ENCODE measurements around the gene ACOD1.

The ACOD1 gene

DNA sequence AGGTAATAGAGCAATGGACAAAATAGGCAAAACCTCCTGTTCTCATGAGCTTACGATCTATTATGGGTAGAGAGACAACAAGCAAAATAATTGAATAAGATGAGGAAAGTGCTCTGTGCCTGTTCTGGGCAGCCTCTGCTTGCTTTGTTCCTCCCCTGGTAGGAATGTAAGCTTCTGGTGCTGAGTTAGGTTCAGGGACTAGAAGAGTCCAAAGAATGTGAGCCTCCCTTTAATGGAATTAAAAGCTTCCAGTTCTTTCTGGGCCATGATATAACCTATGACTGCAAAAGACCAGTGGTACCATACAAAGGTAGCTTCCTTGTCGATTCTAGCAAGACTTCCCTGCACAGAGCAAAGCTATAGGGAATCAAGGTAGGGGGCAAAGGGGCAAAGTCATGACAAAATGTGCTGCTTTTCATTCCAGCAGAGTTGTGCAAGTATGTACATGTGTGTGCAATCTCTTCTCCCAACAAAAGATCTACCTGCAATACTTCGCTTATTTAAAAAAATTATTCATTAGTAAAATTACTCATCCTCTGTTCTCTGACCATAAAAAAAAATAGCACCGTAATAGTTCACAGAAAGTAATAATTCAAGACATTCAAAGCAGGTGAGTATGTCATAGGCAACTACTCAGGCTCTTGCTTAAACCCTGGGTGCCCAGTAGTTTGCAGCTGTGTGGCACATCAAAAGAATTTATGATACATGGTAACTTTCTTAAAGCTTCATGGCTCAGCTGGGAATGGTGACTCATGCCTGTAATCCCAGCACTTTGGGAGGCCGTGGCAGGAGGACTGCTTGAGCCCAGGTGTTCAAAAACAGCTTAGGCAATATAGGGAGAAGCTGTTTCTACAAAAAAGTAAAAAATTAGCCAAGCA, 21.4 kb downstream of the ACOD1 start:
- CTCF ChIA-PET = interaction anchor here (1.6 to 8.2 kb wide), 2 partner anchors 11 to 13 kb away, joined by 5 to 93 read pairs; no protein-coding TSS in a partner anchor
- POLR2A ChIA-PET = no interaction called here
- no peak for DNase-seq (ENCODE audit: low read depth, low spot score)
- TF ChIP-seq, protein P1, sequence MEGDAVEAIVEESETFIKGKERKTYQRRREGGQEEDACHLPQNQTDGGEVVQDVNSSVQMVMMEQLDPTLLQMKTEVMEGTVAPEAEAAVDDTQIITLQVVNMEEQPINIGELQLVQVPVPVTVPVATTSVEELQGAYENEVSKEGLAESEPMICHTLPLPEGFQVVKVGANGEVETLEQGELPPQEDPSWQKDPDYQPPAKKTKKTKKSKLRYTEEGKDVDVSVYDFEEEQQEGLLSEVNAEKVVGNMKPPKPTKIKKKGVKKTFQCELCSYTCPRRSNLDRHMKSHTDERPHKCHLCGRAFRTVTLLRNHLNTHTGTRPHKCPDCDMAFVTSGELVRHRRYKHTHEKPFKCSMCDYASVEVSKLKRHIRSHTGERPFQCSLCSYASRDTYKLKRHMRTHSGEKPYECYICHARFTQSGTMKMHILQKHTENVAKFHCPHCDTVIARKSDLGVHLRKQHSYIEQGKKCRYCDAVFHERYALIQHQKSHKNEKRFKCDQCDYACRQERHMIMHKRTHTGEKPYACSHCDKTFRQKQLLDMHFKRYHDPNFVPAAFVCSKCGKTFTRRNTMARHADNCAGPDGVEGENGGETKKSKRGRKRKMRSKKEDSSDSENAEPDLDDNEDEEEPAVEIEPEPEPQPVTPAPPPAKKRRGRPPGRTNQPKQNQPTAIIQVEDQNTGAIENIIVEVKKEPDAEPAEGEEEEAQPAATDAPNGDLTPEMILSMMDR (IDR thresholded peaks at IDR 0.05; ENCODE audit: insufficient read depth, low read length, missing control alignments) = no peak
- no peak overlapping the region for H3K4me3 ChIP-seq (ENCODE audit: low read depth, low read length)

DNA sequence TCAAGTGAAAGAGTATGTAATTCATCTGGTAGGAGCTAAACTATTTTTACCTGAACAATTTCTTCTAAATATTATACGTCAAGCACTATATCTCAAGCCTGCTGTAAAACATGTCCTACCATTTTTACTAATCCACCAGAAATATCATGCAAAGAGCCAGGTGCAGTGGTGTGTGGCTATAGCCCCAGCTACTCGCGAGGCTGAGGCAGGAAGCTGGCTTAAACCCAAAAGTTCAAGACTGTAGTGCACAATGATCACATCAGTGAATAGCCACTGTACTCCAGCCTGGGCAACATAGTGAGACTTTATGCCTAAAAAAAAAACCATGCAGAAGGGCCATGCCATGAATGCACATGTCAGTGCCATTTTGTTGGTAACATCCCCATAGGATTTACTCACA, 22.9 kb downstream of the ACOD1 start:
- no peak for DNase-seq (ENCODE audit: low read depth, low spot score)
- TF ChIP-seq, protein P1 (IDR thresholded peaks at IDR 0.05; ENCODE audit: insufficient read depth, low read length, missing control alignments) = no peak
- POLR2A ChIA-PET = no interaction called here
- CTCF ChIA-PET = interaction anchor here (0.9 to 8.2 kb wide), 3 partner anchors 9 to 304 kb away, joined by 3 to 93 read pairs (median 3); no protein-coding TSS in a partner anchor
- no peak overlapping the region for H3K4me3 ChIP-seq (ENCODE audit: low read depth, low read length)

DNA sequence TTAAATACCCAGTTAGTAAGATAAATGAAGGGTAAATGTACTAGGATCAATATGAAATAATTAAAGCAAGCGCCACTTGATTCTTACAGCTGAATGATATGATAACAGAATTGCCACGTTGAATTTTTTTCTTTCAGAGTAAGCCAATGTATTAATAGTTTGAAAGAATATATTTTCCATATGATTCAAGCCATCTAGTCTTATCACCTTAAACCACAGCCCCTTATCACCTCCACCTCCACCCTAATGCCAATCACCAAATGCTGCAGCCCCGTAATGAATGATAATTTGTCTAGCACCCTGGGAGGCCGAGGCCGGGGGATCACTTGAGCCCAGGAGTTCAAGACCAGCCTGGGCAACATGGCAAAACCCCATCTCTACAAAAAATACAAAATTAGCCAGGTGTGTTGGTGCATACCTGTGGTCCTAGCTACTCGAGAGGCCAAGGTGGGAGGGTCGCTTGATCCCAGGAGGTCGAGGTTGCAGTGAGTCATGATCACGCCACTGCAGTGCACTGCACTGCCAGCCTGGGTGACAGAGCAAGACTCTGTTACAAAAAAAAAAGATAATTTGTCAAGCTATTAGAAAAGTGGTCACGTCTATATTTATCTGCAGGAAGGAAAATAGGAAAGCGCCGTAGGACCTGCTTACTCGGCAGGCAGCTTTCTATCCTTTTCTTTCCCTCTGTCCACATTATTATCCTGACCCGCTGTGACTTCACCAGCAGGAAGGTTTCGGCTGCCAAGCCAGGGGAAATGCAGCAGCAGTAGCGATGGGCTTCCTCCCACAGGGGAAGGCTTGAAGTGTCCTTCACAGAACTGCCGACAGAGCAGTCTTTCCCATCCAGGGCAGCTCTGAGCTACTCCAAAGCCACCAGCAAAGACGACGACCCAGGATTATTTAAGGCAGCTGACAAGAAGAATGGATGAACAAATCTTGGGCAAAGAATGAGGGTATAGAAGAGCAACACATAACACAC, 23.8 kb downstream of the ACOD1 start:
- CTCF ChIA-PET = interaction anchor here (0.9 to 8.2 kb wide), 3 partner anchors 9 to 305 kb away, joined by 3 to 93 read pairs (median 3); no protein-coding TSS in a partner anchor
- H3K4me3 ChIP-seq (ENCODE audit: low read depth, low read length) = no peak overlapping the region
- POLR2A ChIA-PET = no interaction called here
- TF ChIP-seq, protein P1 (IDR thresholded peaks at IDR 0.05; ENCODE audit: insufficient read depth, low read length, missing control alignments) = no peak
- no peak for DNase-seq (ENCODE audit: low read depth, low spot score)

- TF ChIP-seq, protein P1 (IDR thresholded peaks at IDR 0.05; ENCODE audit: insufficient read depth, low read length, missing control alignments) = no peak
- ChIA-PET CTCF (interaction anchor here (0.7 to 1.5 kb wide), 3 partner anchors 7 to 27 kb away, joined by 3 to 5 read pairs (median 3); no protein-coding TSS in a partner anchor), POLR2A (no interaction called here)
- no peak overlapping the region for H3K4me3 ChIP-seq (ENCODE audit: low read depth, low read length)
- no peak for DNase-seq (ENCODE audit: low read depth, low spot score)
Observed at GRCh38 chr13:76973920-76974617, 25.8 kb downstream of the ACOD1 start.

DNA sequence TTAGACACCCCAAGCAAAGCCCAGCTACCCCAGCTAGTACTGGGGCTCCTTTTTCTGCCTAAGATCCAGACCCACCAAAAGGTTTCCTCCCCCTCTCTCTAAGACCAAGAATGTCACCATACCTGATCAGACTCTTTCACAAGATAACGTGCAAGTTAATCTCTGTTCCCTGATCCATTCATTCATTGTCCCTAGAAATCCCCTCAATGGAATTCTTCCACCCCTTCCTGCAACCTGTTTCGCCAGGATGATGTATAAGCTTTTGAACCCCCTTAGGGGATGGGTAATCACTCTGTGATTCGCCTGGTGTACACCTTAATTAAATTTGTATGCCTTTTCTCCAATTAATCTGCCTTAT, 26.3 kb downstream of the ACOD1 start:
- POLR2A ChIA-PET = no interaction called here

More for the DNA sequence above, 26.3 kb downstream of the ACOD1 start:
- CTCF ChIA-PET = interaction anchor here (0.6 to 1.5 kb wide), 3 partner anchors 11 to 80 kb away, joined by 3 to 5 read pairs (median 3); no protein-coding TSS in a partner anchor
- H3K4me3 ChIP-seq (ENCODE audit: low read depth, low read length) = no peak overlapping the region
- DNase-seq (ENCODE audit: low read depth, low spot score) = no peak
- TF ChIP-seq, protein P1 (IDR thresholded peaks at IDR 0.05; ENCODE audit: insufficient read depth, low read length, missing control alignments) = no peak

All from AG04449 (cell line).